ENCODE results near the gene PPRC1. TPM values are rescaled to one million over a fixed set of nuclear protein-coding genes. Genes with fewer than 3 reads are reported as not detected.

PPRC1 gene
- polyA plus RNA-seq, 10 donors, result 23.8 to 37.4 (median 30.8) TPM

GRCh38 chr10:102146971-102147428, 14.2 kb downstream of the PPRC1 start:
- DNase-seq, result no peak

GRCh38 chr10:102147561-102147960, 14.7 kb downstream of the PPRC1 start:
- no peak for DNase-seq

- DNase-seq, result no peak
Observed at GRCh38 chr10:102148275-102148674, 15.4 kb downstream of the PPRC1 start.

- peak in 1 of 3 donors; percentile 34 for DNase-seq
Observed at GRCh38 chr10:102150970-102151773, 18.3 kb downstream of the PPRC1 start.

- DNase-seq, result peak; percentile 99
Observed at GRCh38 chr10:102151774-102152544, 19.1 kb downstream of the PPRC1 start, which contains the start of gene NOLC1. TSS of gene NOLC1 (plus strand) at chr10:102152389. CDS start at chr10:102152411, 22 bp downstream.

- DNase-seq, result no peak
Observed at GRCh38 chr10:102152545-102152890, 19.7 kb downstream of the PPRC1 start.

GRCh38 chr10:102153093-102153620, 20.3 kb downstream of the PPRC1 start:
- DNase-seq, result no peak

GRCh38 chr10:102154466-102155116, 21.8 kb downstream of the PPRC1 start:
- no peak for DNase-seq

- no peak for DNase-seq
Observed at GRCh38 chr10:102157224-102157623, 24.4 kb downstream of the PPRC1 start.

GRCh38 chr10:102159051-102159597, 26.3 kb downstream of the PPRC1 start:
- DNase-seq, result no peak

GRCh38 chr10:102159831-102160230, 27.0 kb downstream of the PPRC1 start:
- no peak for DNase-seq

GRCh38 chr10:102163342-102163989, 30.6 kb downstream of the PPRC1 start:
- no peak for DNase-seq

- no peak for DNase-seq
Observed at GRCh38 chr10:102167861-102168260, 35.0 kb downstream of the PPRC1 start.

GRCh38 chr10:102170602-102171001, 37.8 kb downstream of the PPRC1 start:
- no peak for DNase-seq

- DNase-seq, result no peak
Observed at GRCh38 chr10:102172288-102172687, 39.4 kb downstream of the PPRC1 start.

GRCh38 chr10:102175415-102175814, 42.6 kb downstream of the PPRC1 start:
- DNase-seq, result peak in 1 of 3 donors; percentile 35

GRCh38 chr10:102184606-102185005, 51.8 kb downstream of the PPRC1 start:
- DNase-seq, result no peak

GRCh38 chr10:102185272-102185671, 52.4 kb downstream of the PPRC1 start:
- no peak for DNase-seq

GRCh38 chr10:102185811-102186527, 53.1 kb downstream of the PPRC1 start:
- no peak for DNase-seq

- DNase-seq, result no peak
Observed at GRCh38 chr10:102188298-102188940, 55.6 kb downstream of the PPRC1 start.
